GM18505 (cell line): ENCODE data around the gene DGUOK.

Experiments used
- ATAC-seq: cut with Tn5 transposase; IDR thresholded peaks from one replicate; pipeline ENCODE4 v1.9.1; 2021; ENCODE audit not compliant: unreplicated experiment
- POLR2A ChIP-seq: IDR thresholded peaks from 4 replicates; pipeline ENCODE4 v1.6.1; 2011; ENCODE audit warnings: borderline replicate concordance; ENCODE audit not compliant: insufficient read depth, insufficient read length; ENCODE audit errors: extremely low read depth

DGUOK gene

DNA sequence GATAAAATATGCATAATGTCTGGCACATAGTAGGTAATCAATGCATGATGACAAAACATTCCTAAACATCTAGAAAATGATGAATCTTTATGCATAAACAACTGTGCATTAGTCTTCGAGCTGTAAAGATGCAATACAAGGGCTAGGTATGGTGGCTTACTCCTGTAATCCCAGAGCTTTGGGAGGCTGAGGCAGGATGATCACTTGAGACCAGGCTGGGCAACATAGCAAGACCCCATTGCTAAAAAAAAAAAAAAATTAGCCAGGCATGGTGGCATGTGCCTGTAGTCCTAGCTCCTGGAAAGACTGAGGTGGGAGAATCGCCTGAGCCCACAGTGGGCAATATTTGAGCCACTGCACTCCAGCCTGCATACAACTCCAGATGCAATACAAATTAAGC is 63.3 kb downstream of the DGUOK start:
- no peak for TF ChIP-seq POLR2A
- ATAC-seq, result no peak

- no peak for ATAC-seq
- no peak for TF ChIP-seq POLR2A
Observed at GRCh38 chr2:73990531-73990930, 63.9 kb downstream of the DGUOK start.

DNA sequence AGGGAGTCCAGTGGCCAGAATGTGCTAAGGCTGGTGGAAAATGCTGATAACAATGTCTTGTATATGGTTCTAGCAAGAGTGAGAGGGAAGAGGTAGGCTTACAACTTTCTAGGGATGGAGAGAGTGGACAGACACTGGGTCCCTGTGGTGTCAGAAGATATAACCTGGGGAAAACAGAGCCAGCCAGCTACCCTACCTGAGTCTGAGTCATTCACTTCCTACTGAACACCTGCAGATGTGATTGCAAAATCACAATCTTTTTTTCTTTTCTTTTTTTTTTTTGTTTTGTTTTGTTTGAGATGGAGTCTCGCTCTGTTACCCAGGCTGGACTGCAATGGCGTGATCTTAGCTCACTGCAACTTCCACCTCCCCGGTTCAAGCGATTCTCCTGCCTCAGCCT is 65.4 kb downstream of the DGUOK start:
- ATAC-seq, result no peak
- no peak for TF ChIP-seq POLR2A

GRCh38 chr2:73993376-73993775 is 66.7 kb downstream of the DGUOK start:
- no peak for TF ChIP-seq POLR2A
- no peak for ATAC-seq

GRCh38 chr2:73993778-73994177 is 67.1 kb downstream of the DGUOK start:
- no peak for ATAC-seq
- no peak for TF ChIP-seq POLR2A

- ATAC-seq, result no peak
- no peak for TF ChIP-seq POLR2A
Observed at GRCh38 chr2:73994178-73994831, 67.6 kb downstream of the DGUOK start.

GRCh38 chr2:73995810-73996209 is 69.1 kb downstream of the DGUOK start:
- ATAC-seq, result no peak
- no peak for TF ChIP-seq POLR2A

DNA sequence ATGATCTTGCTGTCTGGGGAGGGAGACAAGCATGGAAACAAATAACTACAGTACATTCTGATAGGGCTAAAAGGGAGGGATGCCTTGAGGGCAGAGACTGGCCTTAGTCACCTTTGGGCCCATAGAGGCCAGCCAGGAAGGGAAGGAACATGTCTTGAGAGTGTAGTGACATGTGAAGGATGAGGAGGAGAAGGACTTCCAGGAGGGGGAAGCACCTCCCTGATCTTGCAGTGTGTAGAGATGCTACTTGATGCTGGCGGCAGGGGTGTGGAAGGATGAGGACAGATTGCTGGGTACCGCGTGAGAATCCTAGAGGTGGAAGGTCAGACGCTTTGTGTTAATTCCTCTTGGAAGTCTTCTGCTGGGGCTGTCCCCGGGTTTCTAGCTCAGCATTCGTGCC is 71.1 kb downstream of the DGUOK start:
- TF ChIP-seq POLR2A, result no peak
- ATAC-seq, result no peak

GRCh38 chr2:73998451-73998850 is 71.8 kb downstream of the DGUOK start:
- TF ChIP-seq POLR2A, result no peak
- no peak for ATAC-seq

DNA sequence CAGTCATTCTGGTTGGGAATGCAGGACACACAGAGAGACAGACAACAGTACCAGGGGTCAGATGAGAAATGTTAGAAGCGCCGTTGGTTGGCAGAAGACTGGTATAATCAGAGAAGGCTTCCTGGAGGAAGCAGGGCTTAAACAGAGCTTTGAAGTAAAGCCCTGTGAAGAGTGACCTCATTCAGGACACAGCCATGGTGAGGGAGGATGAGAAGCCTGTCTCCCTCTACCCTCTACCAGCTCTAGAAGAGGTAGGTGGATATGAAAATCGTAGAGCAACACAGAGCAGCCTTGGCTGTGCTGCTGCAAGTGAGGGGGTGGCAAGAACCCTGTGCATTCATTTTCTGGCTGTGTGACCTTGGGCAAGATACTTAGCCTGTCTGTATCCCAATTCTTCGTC is 72.3 kb downstream of the DGUOK start:
- TF ChIP-seq POLR2A, result no peak
- no peak for ATAC-seq

DNA sequence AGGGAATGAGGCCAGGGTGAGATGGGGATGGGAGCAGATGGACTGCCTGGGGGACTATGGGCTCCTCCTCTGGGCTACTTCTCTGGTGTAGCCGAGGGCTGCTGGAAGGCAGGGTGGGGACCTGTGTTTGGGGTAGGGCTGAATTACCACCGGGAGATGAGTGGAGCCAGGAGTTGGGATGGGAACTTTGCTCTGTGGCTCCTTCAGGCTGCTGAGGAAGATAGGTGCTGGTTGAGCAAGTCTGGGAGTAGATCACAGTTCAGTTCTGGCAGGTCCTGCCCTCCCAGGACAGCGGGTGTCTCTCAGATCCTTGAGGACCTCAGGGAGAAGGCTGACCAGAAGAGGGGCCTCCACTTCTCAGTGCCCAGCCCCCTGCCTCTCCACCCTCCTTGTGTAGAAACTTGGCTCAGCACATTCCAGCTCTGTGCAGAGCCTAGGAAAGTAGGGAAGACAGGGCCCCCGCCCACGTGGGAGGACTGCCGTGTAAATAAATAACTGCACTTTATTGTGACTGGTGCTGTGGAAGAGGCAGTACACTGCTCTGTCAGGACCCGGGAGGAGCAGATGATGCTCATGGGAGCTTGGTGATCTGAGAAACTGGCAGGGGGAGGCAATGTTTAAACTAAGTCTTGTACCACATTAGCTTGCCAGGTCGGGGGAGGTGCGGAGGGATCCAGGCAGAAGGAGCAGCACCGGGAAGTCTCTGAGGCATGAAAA is 73.4 kb downstream of the DGUOK start:
- no peak for ATAC-seq

DNA sequence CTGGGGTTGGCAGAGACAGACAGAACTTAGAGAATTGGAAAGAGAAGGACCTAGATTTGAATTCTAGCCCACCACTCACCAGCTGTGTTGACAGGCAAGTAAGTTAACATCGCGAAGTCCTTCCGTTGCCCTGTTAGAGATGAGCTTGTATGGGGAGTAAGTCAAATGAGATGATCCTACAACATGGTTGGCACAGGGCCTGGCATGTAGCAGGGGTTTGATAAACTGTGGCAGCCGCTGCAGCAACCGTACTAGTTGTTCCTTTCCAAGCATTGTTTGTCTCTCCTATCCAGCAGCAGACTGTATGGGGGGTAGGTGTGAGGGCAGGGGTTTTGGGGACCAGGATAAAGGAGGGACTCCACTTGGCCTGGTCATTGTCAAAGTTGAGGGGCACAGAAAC is 74.0 kb downstream of the DGUOK start:
- no peak for ATAC-seq
- TF ChIP-seq POLR2A, result no peak

More for the DNA sequence above, 73.4 kb downstream of the DGUOK start:
- TF ChIP-seq POLR2A, result no peak

GRCh38 chr2:74001121-74001520 is 74.4 kb downstream of the DGUOK start:
- no peak for TF ChIP-seq POLR2A

GRCh38 chr2:74001781-74002504 is 75.3 kb downstream of the DGUOK start:
- TF ChIP-seq POLR2A, result no peak
- ATAC-seq, result peak; percentile 37

More at GRCh38 chr2:74001121-74001520, 74.4 kb downstream of the DGUOK start:
- no peak for ATAC-seq

DNA sequence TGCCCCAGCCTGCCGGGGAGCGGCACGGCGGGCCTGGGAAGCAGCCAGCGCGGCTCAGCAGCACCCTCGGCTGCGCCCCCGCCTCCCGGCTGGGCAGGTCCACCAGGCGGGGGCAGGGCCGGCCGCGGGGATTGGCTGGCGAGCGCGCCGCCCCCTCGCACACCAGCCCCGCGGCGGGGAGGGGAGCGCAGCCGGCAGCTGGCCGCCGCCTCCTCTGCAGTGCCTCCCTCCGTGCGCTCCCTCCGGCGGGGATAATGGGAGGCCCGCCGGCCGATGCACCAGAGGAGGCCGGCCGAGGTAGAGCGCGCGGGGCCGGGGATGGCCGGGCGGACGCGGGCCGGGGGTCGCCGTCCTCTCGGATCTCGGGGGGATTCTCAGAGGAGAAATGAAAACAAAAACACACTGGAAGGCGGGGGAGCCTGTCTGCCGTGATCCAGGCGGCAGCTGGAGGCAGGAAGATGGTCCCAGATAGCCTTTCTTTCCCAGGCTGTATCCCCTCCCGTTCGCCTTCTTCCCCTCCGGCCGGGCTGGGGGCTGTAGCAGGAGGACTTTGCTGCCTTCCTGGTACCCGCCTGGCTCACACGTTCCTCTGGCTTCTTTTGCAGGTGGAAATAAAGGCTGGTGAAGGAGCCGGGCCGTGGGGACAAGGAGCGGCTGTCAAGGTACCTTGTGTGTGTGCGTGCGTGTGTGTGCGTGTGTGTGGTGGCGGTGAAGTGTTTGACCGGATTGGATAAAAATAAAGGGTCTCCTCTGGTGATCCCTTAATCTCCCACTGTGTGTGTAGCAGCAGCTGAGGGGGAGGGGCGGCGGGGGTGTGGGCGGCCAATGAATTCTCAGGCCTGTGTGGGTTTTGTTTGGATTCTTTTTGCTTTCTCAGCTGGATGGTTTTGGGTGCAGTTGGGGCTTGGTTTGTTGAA is 76.1 kb downstream of the DGUOK start:
- peak; percentile 30 for TF ChIP-seq POLR2A
- ATAC-seq, result peak; percentile 88
